ENCODE data around the gene AFF1.

DNA sequence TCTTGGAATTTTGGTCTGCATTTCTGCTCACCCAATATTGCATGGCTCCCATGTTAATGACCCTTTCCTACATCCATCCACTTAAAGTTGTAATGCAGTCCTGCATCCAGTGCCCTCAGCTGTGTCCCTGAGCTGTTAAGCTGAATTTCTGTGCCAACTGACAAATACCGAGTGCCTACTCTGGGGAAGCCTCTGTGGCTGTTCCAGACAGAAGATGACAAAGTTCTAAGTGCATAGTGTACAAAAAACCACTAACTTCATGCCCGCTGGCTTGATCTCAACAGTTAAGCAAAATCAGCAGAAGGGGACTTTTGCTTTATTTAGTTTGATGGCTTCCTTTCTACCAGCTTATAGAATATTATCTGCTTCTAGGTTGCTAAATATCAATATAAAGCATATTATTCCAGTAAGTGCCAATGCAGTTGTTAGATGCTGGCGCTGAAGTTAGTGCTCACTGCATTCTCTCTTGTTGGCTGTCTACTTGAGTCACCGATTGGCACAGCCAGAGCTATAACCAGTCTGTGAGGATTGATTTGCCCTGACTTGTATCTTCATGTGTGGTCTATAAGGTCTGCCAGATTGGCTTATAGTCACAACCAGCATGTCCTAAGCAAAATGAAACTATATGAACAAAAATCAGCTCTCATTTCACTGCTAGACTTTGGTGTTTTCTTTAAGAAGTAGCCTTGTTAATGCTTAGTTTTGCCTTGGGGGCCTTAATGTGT is 186.7 kb downstream of the AFF1 start:
- TF ChIP-seq, protein P1, sequence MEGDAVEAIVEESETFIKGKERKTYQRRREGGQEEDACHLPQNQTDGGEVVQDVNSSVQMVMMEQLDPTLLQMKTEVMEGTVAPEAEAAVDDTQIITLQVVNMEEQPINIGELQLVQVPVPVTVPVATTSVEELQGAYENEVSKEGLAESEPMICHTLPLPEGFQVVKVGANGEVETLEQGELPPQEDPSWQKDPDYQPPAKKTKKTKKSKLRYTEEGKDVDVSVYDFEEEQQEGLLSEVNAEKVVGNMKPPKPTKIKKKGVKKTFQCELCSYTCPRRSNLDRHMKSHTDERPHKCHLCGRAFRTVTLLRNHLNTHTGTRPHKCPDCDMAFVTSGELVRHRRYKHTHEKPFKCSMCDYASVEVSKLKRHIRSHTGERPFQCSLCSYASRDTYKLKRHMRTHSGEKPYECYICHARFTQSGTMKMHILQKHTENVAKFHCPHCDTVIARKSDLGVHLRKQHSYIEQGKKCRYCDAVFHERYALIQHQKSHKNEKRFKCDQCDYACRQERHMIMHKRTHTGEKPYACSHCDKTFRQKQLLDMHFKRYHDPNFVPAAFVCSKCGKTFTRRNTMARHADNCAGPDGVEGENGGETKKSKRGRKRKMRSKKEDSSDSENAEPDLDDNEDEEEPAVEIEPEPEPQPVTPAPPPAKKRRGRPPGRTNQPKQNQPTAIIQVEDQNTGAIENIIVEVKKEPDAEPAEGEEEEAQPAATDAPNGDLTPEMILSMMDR (conservative IDR thresholded peaks at IDR 0.05; ENCODE audit: low read depth, low read length), result no peak
- no peak for TF ChIP-seq CEBPB (IDR thresholded peaks at IDR 0.05; ENCODE audit: low read depth, low read length)
- no peak for TF ChIP-seq RAD21 (IDR thresholded peaks at IDR 0.05; ENCODE audit: low read length)
- no peak for TF ChIP-seq POLR2A (IDR thresholded peaks at IDR 0.05; ENCODE audit: low read depth, low read length)
- TF ChIP-seq SMC3 (IDR thresholded peaks at IDR 0.05; ENCODE audit: low read depth, low read length), result no peak
- TF ChIP-seq RCOR1 (IDR thresholded peaks at IDR 0.05; ENCODE audit: insufficient replicate concordance, low read length), result no peak
- no peak for TF ChIP-seq NFE2L2 (IDR thresholded peaks at IDR 0.05; ENCODE audit: low read depth, low read length)
- TF ChIP-seq FOS (IDR thresholded peaks at IDR 0.05; ENCODE audit: low read depth, low read length), result no peak
- no peak for TF ChIP-seq MXI1 (IDR thresholded peaks at IDR 0.05; ENCODE audit: borderline replicate concordance, low read depth, low read length)
- no peak for TF ChIP-seq MAFK (IDR thresholded peaks at IDR 0.05; ENCODE audit: low read depth, low read length)
- TF ChIP-seq, protein P2, sequence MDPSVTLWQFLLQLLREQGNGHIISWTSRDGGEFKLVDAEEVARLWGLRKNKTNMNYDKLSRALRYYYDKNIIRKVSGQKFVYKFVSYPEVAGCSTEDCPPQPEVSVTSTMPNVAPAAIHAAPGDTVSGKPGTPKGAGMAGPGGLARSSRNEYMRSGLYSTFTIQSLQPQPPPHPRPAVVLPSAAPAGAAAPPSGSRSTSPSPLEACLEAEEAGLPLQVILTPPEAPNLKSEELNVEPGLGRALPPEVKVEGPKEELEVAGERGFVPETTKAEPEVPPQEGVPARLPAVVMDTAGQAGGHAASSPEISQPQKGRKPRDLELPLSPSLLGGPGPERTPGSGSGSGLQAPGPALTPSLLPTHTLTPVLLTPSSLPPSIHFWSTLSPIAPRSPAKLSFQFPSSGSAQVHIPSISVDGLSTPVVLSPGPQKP (IDR thresholded peaks at IDR 0.05; ENCODE audit: borderline replicate concordance, low read depth, low read length), result no peak
- TF ChIP-seq RFX5 (IDR thresholded peaks at IDR 0.05; ENCODE audit: low read depth, low read length), result no peak
- no peak for TF ChIP-seq USF2 (IDR thresholded peaks at IDR 0.05; ENCODE audit: low read depth, low read length)
- no peak for TF ChIP-seq BHLHE40 (IDR thresholded peaks at IDR 0.05; ENCODE audit: low read depth, low read length)

All from IMR-90 (cell line).